Measurements from ENCODE around the gene ACAT2. TPM values are rescaled to one million over a fixed set of nuclear protein-coding genes. Genes with fewer than 3 reads are reported as not detected.
"Not testable (repeated sequence)": the region's sequence is repeated elsewhere in the genome, so short reads cannot be mapped to it uniquely, and the experiment has no call there.

The ACAT2 gene
- total RNA-seq, 4 donors from 2014 or later, result 5.6 to 19.6 (median 11.2) TPM

GRCh38 chr6:159722655-159723054, 39.2 kb upstream of the ACAT2 start:
- intact Hi-C loops (cut with DNase I; ENCODE audit: low total_unique reads), result no loop called here

GRCh38 chr6:159723259-159723658, 38.6 kb upstream of the ACAT2 start:
- H3K4me1 ChIP-seq, result peaks cover 0 to 6% of the 10 kb centered on the region in 2 donors
- no peak overlapping the region for H3K4me3 ChIP-seq
- intact Hi-C loops (cut with DNase I; ENCODE audit: low total_unique reads), result no loop called here
- H3K36me3 ChIP-seq, result no peaks in the 10 kb centered on the region
- H3K27me3 ChIP-seq, result no peaks in the 10 kb centered on the region
- DNase-seq, result no peak
- no peaks in the 10 kb centered on the region for H3K9me3 ChIP-seq
- H3K27ac ChIP-seq, result no peak overlapping the region
- TF ChIP-seq POLR2A (IDR thresholded peaks at IDR 0.05), result no peak
- TF ChIP-seq CTCF (IDR thresholded peaks at IDR 0.05), result no peak

More at GRCh38 chr6:159722655-159723054, 39.2 kb upstream of the ACAT2 start:
- H3K27ac ChIP-seq, result no peak overlapping the region
- H3K36me3 ChIP-seq, result no peaks in the 10 kb centered on the region
- TF ChIP-seq CTCF (IDR thresholded peaks at IDR 0.05) (no peak), POLR2A (IDR thresholded peaks at IDR 0.05) (no peak)
- H3K4me1 ChIP-seq, result peaks cover 0 to 7% of the 10 kb centered on the region in 2 donors
- no peaks in the 10 kb centered on the region for H3K27me3 ChIP-seq
- H3K4me3 ChIP-seq, result no peak overlapping the region
- H3K9me3 ChIP-seq, result no peaks in the 10 kb centered on the region
- no peak for DNase-seq

GRCh38 chr6:159724778-159725177, 37.1 kb upstream of the ACAT2 start:
- no peak for DNase-seq
- Histone ChIP-seq H3K27me3 (no peaks in the 10 kb centered on the region), H3K9me3 (no peaks in the 10 kb centered on the region), H3K4me3 (no peak overlapping the region), H3K4me1 (peaks cover 0 to 8% of the 10 kb centered on the region in 2 donors), H3K36me3 (no peaks in the 10 kb centered on the region), H3K27ac (no peak overlapping the region)
- TF ChIP-seq POLR2A (IDR thresholded peaks at IDR 0.05) (no peak), CTCF (IDR thresholded peaks at IDR 0.05) (no peak)
- intact Hi-C loops (cut with DNase I; ENCODE audit: low total_unique reads), result loop anchor here (5.0 kb wide), 1 partner anchor 38 kb away; the partner anchor contains the start of gene ACAT2

GRCh38 chr6:159725208-159725607, 36.6 kb upstream of the ACAT2 start:
- peaks cover 0 to 12% of the 10 kb centered on the region in 2 donors for H3K4me1 ChIP-seq
- DNase-seq, H3K27me3 ChIP-seq, H3K4me3 ChIP-seq, H3K9me3 ChIP-seq, H3K27ac ChIP-seq, H3K36me3 ChIP-seq: not testable (repeated sequence)
- intact Hi-C loops (cut with DNase I; ENCODE audit: low total_unique reads), result loop anchor here (5.0 kb wide), 1 partner anchor 37 kb away; the partner anchor contains the start of gene ACAT2

- no peaks in the 10 kb centered on the region for H3K9me3 ChIP-seq
- TF ChIP-seq CTCF (IDR thresholded peaks at IDR 0.05), result no peak
- TF ChIP-seq POLR2A (IDR thresholded peaks at IDR 0.05), result no peak
- H3K36me3 ChIP-seq, result no peaks in the 10 kb centered on the region
- H3K27me3 ChIP-seq, result no peaks in the 10 kb centered on the region
- intact Hi-C loops (cut with DNase I; ENCODE audit: low total_unique reads), result loop anchor here (5.0 kb wide), 1 partner anchor 36 kb away; the partner anchor contains the start of gene ACAT2
- no peak for DNase-seq
- H3K4me1 ChIP-seq, result peaks cover 0 to 20% of the 10 kb centered on the region in 2 donors
- H3K27ac ChIP-seq, result peak overlapping the region; percentile 99
- H3K4me3 ChIP-seq, result peak overlapping the region; percentile 93 to 94
Observed at GRCh38 chr6:159726255-159726917, 35.5 kb upstream of the ACAT2 start.
